ENCODE data around the gene CSNK1G1.

DNA sequence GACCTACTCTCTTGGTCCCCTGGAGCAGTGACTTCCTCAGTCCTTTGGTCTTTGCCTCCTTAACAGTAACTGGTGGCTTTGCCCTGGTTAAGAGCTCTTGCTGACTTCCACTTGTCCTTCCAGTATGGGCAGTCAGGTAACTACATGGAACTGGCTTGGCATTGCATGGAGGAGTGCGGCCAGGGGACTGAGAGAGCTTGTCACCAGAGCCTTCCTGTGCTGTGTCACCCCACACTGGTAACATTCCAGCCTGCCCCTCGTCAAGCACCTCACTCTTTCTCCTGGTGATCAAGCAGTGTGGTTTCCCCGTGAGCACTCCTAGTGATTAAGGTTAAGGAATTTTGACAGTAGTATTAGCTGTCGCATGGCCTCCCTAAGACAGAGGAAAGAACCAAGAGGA is 223.8 kb downstream of the CSNK1G1 start:
- no peak for TF ChIP-seq ELK1 (IDR thresholded peaks at IDR 0.05; ENCODE audit: borderline replicate concordance, low read depth, low read length)
- TF ChIP-seq USF2 (IDR thresholded peaks at IDR 0.05; ENCODE audit: low read depth, low read length) = no peak
- no peak for TF ChIP-seq POLR2A (IDR thresholded peaks at IDR 0.05; ENCODE audit: low read depth, low read length)
- TF ChIP-seq, protein P1, sequence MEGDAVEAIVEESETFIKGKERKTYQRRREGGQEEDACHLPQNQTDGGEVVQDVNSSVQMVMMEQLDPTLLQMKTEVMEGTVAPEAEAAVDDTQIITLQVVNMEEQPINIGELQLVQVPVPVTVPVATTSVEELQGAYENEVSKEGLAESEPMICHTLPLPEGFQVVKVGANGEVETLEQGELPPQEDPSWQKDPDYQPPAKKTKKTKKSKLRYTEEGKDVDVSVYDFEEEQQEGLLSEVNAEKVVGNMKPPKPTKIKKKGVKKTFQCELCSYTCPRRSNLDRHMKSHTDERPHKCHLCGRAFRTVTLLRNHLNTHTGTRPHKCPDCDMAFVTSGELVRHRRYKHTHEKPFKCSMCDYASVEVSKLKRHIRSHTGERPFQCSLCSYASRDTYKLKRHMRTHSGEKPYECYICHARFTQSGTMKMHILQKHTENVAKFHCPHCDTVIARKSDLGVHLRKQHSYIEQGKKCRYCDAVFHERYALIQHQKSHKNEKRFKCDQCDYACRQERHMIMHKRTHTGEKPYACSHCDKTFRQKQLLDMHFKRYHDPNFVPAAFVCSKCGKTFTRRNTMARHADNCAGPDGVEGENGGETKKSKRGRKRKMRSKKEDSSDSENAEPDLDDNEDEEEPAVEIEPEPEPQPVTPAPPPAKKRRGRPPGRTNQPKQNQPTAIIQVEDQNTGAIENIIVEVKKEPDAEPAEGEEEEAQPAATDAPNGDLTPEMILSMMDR (conservative IDR thresholded peaks at IDR 0.05; ENCODE audit: low read depth, low read length) = no peak
- no peak for TF ChIP-seq RAD21 (IDR thresholded peaks at IDR 0.05; ENCODE audit: low read length)
- no peak for TF ChIP-seq CEBPB (IDR thresholded peaks at IDR 0.05; ENCODE audit: low read depth, low read length)
